ENCODE data around the gene NDUFA5.

GRCh38 chr7:123522066-123522465, 35.6 kb downstream of the NDUFA5 start:
- TF ChIP-seq POLR2A (IDR thresholded peaks at IDR 0.05): no peak
- no peak for TF ChIP-seq CTCF (IDR thresholded peaks at IDR 0.05)
- no peak for TF ChIP-seq EP300 (IDR thresholded peaks at IDR 0.05)
